SKM-1 treated with dmso at 0.1 percent for 144 hours (cell line): Measurements from ENCODE around the gene OPRL1.

Experiments used
- DNase-seq: peaks from one replicate; lab custom pipeline; 2025; ENCODE audit not compliant: unreplicated experiment; lab: John Stamatoyannopoulos, UW

OPRL1 gene

GRCh38 chr20:64139199-64140060, 59.5 kb downstream of the OPRL1 start:
- no peak for DNase-seq

GRCh38 chr20:64140061-64140931, 60.4 kb downstream of the OPRL1 start:
- no peak for DNase-seq

GRCh38 chr20:64140956-64141355, 61.1 kb downstream of the OPRL1 start:
- no peak for DNase-seq

GRCh38 chr20:64142590-64142989, 62.7 kb downstream of the OPRL1 start:
- DNase-seq, result no peak

GRCh38 chr20:64143018-64143801, 63.3 kb downstream of the OPRL1 start:
- DNase-seq, result no peak

GRCh38 chr20:64144144-64144912, 64.4 kb downstream of the OPRL1 start:
- no peak for DNase-seq

GRCh38 chr20:64145458-64146300, 65.8 kb downstream of the OPRL1 start:
- DNase-seq, result no peak

- no peak for DNase-seq
Measured at GRCh38 chr20:64146301-64146935, 66.5 kb downstream of the OPRL1 start.

GRCh38 chr20:64146936-64147477, 67.1 kb downstream of the OPRL1 start:
- no peak for DNase-seq

GRCh38 chr20:64148581-64148980, 68.7 kb downstream of the OPRL1 start:
- DNase-seq, result no peak

GRCh38 chr20:64149141-64149540, 69.3 kb downstream of the OPRL1 start:
- DNase-seq, result no peak

- DNase-seq, result no peak
Measured at GRCh38 chr20:64149809-64150560, 70.1 kb downstream of the OPRL1 start.
